WTC11 (cell line): Measurements from ENCODE around the gene AMPD3. TPM values are rescaled to one million over a fixed set of nuclear protein-coding genes. Genes with fewer than 3 reads are reported as not detected.

Experiments used
- ATAC-seq: fragments of 200-7000 bp; cut with Tn5 transposase; 2 replicates; pipeline ENCODE4 v1.10.0; 2021; ENCODE audit warnings: mild to moderate bottlenecking, moderate library complexity
- CTCF ChIA-PET: fragments of 300-600 bp; sonication (Branson Sonifier 250); formaldehyde crosslinking; loops from one replicate; lab custom pipeline; 2021; ENCODE audit warnings: antibody characterized with exemption; lab: Charles Lee
- POLR2A ChIA-PET: fragments of 350-600 bp; sonication (Branson Sonifier 250); formaldehyde crosslinking; loops from one replicate; lab custom pipeline; 2021; ENCODE audit warnings: antibody characterized with exemption; lab: Charles Lee
- DNase-seq: peaks from one replicate; pipeline ENCODE4 v3.0.0; 2021; ENCODE audit warnings: low spot score
- H3K27ac Mint-ChIP-seq: 2 replicates; pipeline ENCODE4 v1.8.0; 2021; ENCODE audit warnings: mixed read lengths
- H3K27me3 Mint-ChIP-seq: 2 replicates; pipeline ENCODE4 v1.8.0; 2021; ENCODE audit warnings: low read depth, mild to moderate bottlenecking, moderate library complexity, mixed read lengths
- H3K36me3 Mint-ChIP-seq: 2 replicates; pipeline ENCODE4 v1.8.0; 2021; ENCODE audit warnings: mixed read lengths
- H3K4me1 Mint-ChIP-seq: 2 replicates; pipeline ENCODE4 v1.8.0; 2022; ENCODE audit warnings: mixed read lengths
- H3K4me3 Mint-ChIP-seq: 2 replicates; pipeline ENCODE4 v1.8.0; 2021; ENCODE audit warnings: mild to moderate bottlenecking, moderate library complexity, mixed read lengths
- H3K9me3 Mint-ChIP-seq: 2 replicates; pipeline ENCODE4 v1.8.0; 2021; ENCODE audit warnings: mixed read lengths
- CREM ChIP-seq: sonication (generic); formaldehyde crosslinking; IDR thresholded peaks from 2 replicates; pipeline ENCODE4 v1.8.1; 2022; ENCODE audit warnings: mild to moderate bottlenecking, missing genetic modification reagents, moderate library complexity
- E2F4 ChIP-seq: sonication (generic); formaldehyde crosslinking; IDR thresholded peaks from 2 replicates; pipeline ENCODE4 v1.8.1; 2022; ENCODE audit warnings: low read depth, mild to moderate bottlenecking, moderate library complexity, missing genetic modification reagents, borderline replicate concordance
- E2F5 ChIP-seq: sonication (generic); formaldehyde crosslinking; IDR thresholded peaks from 2 replicates; pipeline ENCODE4 v1.8.1; 2022; ENCODE audit warnings: mild to moderate bottlenecking, moderate library complexity, missing genetic modification reagents
- EMX1 ChIP-seq: fragments of 250-450 bp; sonication (Bioruptor Pico); IDR thresholded peaks from 2 replicates; pipeline ENCODE4 v1.8.0; 2021; ENCODE audit warnings: mild to moderate bottlenecking
- FOXJ3 ChIP-seq: sonication (generic); formaldehyde crosslinking; IDR thresholded peaks from 2 replicates; pipeline ENCODE4 v1.9.0; 2021; ENCODE audit warnings: missing genetic modification reagents, mild to moderate bottlenecking, borderline replicate concordance
- MLX ChIP-seq: sonication (generic); formaldehyde crosslinking; IDR thresholded peaks from 2 replicates; pipeline ENCODE4 v1.8.1; 2023; ENCODE audit warnings: mild to moderate bottlenecking, missing genetic modification reagents, moderate library complexity
- NFATC4 ChIP-seq: fragments of 250-450 bp; sonication (Bioruptor Pico); IDR thresholded peaks from 2 replicates; pipeline ENCODE4 v1.9.0; 2021; ENCODE audit warnings: mild to moderate bottlenecking
- NR3C1 ChIP-seq: sonication (generic); formaldehyde crosslinking; conservative IDR thresholded peaks from 2 replicates; pipeline ENCODE4 v1.8.1; 2023; ENCODE audit warnings: low read depth, mild to moderate bottlenecking, missing genetic modification reagents
- SMAD4 ChIP-seq: sonication (generic); formaldehyde crosslinking; IDR thresholded peaks from 2 replicates; pipeline ENCODE4 v1.8.0; 2022; ENCODE audit warnings: mild to moderate bottlenecking, missing genetic modification reagents
- USF1 ChIP-seq: sonication (generic); formaldehyde crosslinking; IDR thresholded peaks from 2 replicates; pipeline ENCODE4 v1.8.0; 2022; ENCODE audit warnings: mild to moderate bottlenecking, missing genetic modification reagents
- ZNF425 ChIP-seq: fragments of 250-450 bp; sonication (Bioruptor Pico); conservative IDR thresholded peaks from 2 replicates; pipeline ENCODE4 v1.9.0; 2021; ENCODE audit warnings: mild to moderate bottlenecking
- ZNF512 ChIP-seq: sonication (generic); formaldehyde crosslinking; IDR thresholded peaks from 2 replicates; pipeline ENCODE4 v1.8.1; 2022; ENCODE audit warnings: missing genetic modification reagents, borderline replicate concordance
- ZNF532 ChIP-seq: fragments of 250-450 bp; sonication (Bioruptor Pico); IDR thresholded peaks from 2 replicates; pipeline ENCODE4 v1.9.0; 2021; ENCODE audit warnings: mild to moderate bottlenecking, borderline replicate concordance
- total RNA-seq: library from RNA; stranded (reverse); gene quantifications from 3 replicates; pipeline ENCODE4 v1.2.3, GENCODE V29; 2021

The AMPD3 gene
- total RNA-seq, 1 experiment from 2014 or later = 6.4 TPM

GRCh38 chr11:10528121-10528520, 73.1 kb downstream of the AMPD3 start:
- POLR2A ChIA-PET = no interaction called here

GRCh38 chr11:10529279-10529678, 74.2 kb downstream of the AMPD3 start:
- Mint-ChIP-seq H3K4me1 (no peaks in the 10 kb centered on the region), H3K27ac (peak overlapping the region; percentile 34; the same call in 1 of the 2 replicates), H3K36me3 (peaks cover 9% of the 10 kb centered on the region), H3K27me3 (no peaks in the 10 kb centered on the region), H3K4me3 (no peak overlapping the region), H3K9me3 (no peaks in the 10 kb centered on the region)
- POLR2A ChIA-PET = no interaction called here
- no peak for ATAC-seq
- DNase-seq = no peak
- CTCF ChIA-PET = no interaction called here
- TF ChIP-seq CREM (CRISPR knock-in tag) (no peak), NR3C1 (CRISPR knock-in tag) (no peak), FOXJ3 (CRISPR knock-in tag) (no peak), NFATC4 (no peak), SMAD4 (no peak), ZNF532 (CRISPR knock-in tag) (no peak), MLX (CRISPR knock-in tag) (no peak), USF1 (CRISPR knock-in tag) (no peak)

More at GRCh38 chr11:10528121-10528520, 73.1 kb downstream of the AMPD3 start:
- ATAC-seq = no peak
- Mint-ChIP-seq H3K36me3 (peaks cover 12% of the 10 kb centered on the region), H3K4me1 (no peaks in the 10 kb centered on the region), H3K27me3 (no peaks in the 10 kb centered on the region), H3K9me3 (no peaks in the 10 kb centered on the region), H3K4me3 (no peak overlapping the region), H3K27ac (no peak overlapping the region)
- TF ChIP-seq ZNF425 (CRISPR knock-in tag) (no peak), ZNF512 (CRISPR knock-in tag) (no peak), EMX1 (no peak), E2F5 (CRISPR knock-in tag) (no peak), E2F4 (CRISPR knock-in tag) (no peak), FOXJ3 (CRISPR knock-in tag) (no peak)
- DNase-seq = no peak
- CTCF ChIA-PET = interaction anchor here (0.9 kb wide), 1 partner anchor 13 kb away, joined by 3 read pairs; the partner anchor contains the start of gene RNF141
